Stimulated activated effector memory CD8-positive, alpha-beta T cell treated with anti-CD3 and anti-CD28 coated beads, Interleukin-12 subunit alpha, Interleukin-12 subunit beta, amount 100 ng/mL, for 72 hours (primary cell): ENCODE measurements around the gene MIOS.

Source experiments
- ATAC-seq: fragments of 150-1000 bp; cut with Tn5 transposase; 2 replicates; pipeline ENCODE4 v1.10.0; 2021
- DNase-seq, 2 donors: peaks; one replicate each; pipeline ENCODE4 v3.0.0; 2021 to 2022; ENCODE audit warnings: low spot score in 2 of 2
- H3K27ac Mint-ChIP-seq: one replicate; pipeline ENCODE4 v1.8.0; 2022; ENCODE audit warnings: mild to moderate bottlenecking, mixed read lengths
- H3K36me3 Mint-ChIP-seq: one replicate; pipeline ENCODE4 v1.8.0; 2022; ENCODE audit warnings: mild to moderate bottlenecking, mixed read lengths
- H3K4me1 Mint-ChIP-seq: one replicate; pipeline ENCODE4 v1.8.0; 2022; ENCODE audit warnings: mixed read lengths
- H3K4me3 Mint-ChIP-seq: one replicate; pipeline ENCODE4 v1.8.0; 2022; ENCODE audit warnings: mild to moderate bottlenecking, mixed read lengths
- H3K9me3 Mint-ChIP-seq: one replicate; pipeline ENCODE4 v1.8.0; 2022; ENCODE audit warnings: mixed read lengths

Gene MIOS

DNA sequence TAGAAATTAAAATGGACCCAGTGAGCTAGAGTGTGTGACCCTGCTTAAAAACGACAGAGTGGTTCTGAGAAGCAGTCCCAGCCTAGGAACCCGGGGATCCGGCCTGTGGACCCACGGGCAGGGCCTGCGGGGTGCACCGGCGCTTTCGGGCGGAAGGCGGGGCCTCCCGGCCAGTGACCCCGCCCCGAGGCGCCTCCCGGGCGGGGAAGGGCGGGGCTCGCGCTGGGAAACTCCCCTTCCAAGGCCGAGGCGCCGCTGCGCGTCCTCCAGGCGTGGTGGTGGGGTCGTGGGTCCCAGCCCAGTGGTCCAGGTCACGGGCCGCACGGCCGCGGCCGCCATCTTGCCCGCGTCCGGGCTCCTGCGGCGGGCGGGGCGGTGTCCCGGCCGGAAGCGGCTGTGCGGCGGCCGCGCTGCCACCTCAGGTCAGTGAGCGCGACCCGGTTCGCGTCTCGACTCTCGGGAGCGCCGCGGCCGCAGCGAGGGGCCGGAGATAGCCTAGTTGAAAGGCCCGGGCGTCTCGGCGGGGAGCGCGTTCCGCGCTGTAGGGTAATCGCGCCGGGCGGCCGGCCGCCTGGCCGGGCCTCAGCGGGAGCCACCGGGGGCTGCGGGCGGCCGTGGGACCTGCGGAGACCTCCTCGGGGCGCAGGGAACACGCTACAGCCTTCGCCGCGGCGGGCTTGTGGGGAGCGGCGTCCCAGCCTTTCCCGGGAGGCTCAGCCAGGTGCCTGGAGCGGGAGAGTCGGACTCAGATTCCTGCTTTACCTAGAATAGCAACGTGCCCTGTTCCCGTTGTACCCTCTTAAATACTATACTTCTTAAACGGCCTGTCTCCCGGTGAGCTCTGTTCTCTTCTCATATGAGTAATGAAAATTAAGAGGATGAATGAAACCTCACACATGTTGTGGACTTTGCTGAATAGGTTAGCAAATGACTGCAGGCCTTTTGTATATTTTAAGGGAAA, at the start of gene MIOS:
Gene MIOS, plus strand, starts transcription at position 234 of the 961 bp plus-strand sequence. CDS start 5,592 bp downstream, outside the sequence.
- H3K4me3 Mint-ChIP-seq = no peak within 1 kb of the TSS
- H3K9me3 Mint-ChIP-seq = no peaks in the 10 kb centered on the region
- H3K36me3 Mint-ChIP-seq = no peaks in the 10 kb centered on the region
- DNase-seq (peak; percentile 85 to 93), ATAC-seq (peak; percentile 89)
- peak within 1 kb of the TSS; percentile 76 for H3K27ac Mint-ChIP-seq
- peaks cover 28% of the 10 kb centered on the region for H3K4me1 Mint-ChIP-seq

DNA sequence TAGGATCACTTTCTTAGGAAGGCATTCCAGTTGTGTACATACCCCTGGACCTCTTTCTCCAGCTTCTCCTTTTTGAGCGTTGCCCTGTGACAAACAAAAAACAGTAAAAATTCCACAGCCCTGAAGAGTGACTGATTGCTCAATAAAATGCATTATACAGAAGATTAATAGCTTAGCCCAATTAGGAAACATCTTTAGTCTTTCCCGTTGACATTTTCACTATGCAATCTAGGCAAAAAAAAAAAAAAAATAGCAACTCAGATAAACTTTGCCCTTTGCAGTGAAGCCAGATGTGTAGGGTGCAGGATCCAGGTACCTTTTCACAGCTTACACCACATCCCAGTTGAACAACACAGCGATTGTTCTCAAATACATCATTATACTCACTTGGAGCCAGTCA, 48.9 kb upstream of the MIOS start:
- Mint-ChIP-seq H3K4me1 (no peaks in the 10 kb centered on the region), H3K4me3 (no peak overlapping the region), H3K36me3 (no peaks in the 10 kb centered on the region), H3K27ac (no peak overlapping the region), H3K9me3 (no peaks in the 10 kb centered on the region)
- no peak for DNase-seq
- no peak for ATAC-seq

DNA sequence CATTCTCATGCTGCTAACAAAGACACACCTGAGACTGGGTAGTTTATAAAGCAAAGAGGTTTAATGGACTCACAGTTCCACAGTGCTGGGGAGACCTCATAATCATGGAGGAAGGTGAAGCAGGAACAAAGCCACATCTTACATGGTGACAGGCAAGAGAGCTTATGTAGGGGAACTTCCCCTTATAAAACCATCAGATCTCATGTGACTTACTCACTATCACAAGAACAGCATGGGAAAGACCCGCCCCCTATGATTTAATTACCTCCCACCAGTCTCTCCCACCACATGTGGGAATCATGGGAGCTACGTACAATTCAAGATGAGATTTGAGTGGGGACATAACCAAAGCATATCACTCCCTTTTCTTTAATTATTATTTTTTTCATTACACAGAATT, 47.6 kb upstream of the MIOS start:
- Mint-ChIP-seq H3K27ac (no peak overlapping the region), H3K4me3 (no peak overlapping the region), H3K36me3 (no peaks in the 10 kb centered on the region), H3K9me3 (no peaks in the 10 kb centered on the region), H3K4me1 (no peaks in the 10 kb centered on the region)
- no peak for DNase-seq
- no peak for ATAC-seq

DNA sequence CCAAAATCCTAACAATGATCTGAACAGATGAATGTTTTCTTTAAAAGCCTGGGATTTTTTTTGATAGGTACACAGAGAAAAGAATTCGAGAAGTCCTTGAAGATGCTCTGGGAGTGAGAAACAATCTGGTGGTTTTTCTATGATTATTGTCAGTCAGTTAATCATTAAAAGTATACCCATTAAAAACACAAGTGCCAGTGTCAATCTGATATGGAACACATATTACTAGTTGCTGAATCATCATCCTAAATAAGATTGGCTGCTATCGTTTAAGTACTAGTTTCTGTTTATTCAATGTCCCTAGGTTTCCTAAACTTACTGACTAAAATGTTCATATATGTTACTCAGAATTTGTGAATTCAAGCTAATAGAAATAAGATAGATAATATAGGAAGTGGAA, 47.2 kb upstream of the MIOS start:
- Mint-ChIP-seq H3K27ac (no peak overlapping the region), H3K9me3 (no peaks in the 10 kb centered on the region)

DNA sequence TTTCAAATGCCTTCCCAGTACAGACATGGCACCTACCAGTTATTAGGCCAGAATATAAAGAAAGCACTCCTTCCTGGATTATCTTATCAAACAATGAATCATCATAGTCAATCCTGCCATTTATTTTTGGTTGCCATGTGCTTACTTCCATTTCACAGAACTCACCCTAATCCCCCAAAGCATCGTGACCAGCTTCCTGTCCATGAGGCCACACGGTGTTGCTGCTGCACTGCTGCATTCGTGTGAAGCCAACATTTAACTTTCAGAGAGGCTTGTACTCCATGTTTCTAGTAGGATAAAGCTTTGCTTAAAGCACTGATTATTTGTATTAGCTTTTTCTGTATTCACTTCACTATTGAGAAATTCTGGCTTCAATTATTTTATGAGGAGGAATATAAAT, 45.4 kb upstream of the MIOS start:
- Mint-ChIP-seq H3K27ac (no peak overlapping the region), H3K4me1 (no peaks in the 10 kb centered on the region), H3K9me3 (no peaks in the 10 kb centered on the region), H3K4me3 (no peak overlapping the region), H3K36me3 (no peaks in the 10 kb centered on the region)
- DNase-seq (no peak), ATAC-seq (no peak)

More for the DNA sequence above, 47.2 kb upstream of the MIOS start:
- ATAC-seq = no peak
- DNase-seq = no peak
- no peaks in the 10 kb centered on the region for H3K4me1 Mint-ChIP-seq
- no peaks in the 10 kb centered on the region for H3K36me3 Mint-ChIP-seq
- no peak overlapping the region for H3K4me3 Mint-ChIP-seq

DNA sequence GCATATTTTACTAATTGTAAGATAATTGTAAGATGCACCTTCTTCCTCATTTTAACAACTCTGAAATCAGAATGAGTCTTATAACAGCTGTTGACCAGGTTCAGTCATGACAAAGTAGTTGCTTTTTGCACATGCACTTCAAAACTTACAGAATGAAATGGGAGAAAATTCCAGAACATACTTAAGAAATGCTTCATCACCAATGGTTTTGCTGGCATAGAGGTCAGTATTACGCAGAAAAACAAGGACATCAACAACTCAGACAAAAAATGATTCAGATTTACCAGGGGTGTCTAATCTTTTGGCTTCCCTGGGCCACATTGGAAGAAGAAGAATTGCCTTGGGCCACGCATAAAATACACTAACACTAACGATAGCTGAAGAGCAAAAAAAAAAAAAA, 44.3 kb upstream of the MIOS start:
- no peak for DNase-seq
- no peak for ATAC-seq
- Mint-ChIP-seq H3K4me1 (no peaks in the 10 kb centered on the region), H3K9me3 (no peaks in the 10 kb centered on the region), H3K27ac (no peak overlapping the region), H3K36me3 (no peaks in the 10 kb centered on the region), H3K4me3 (no peak overlapping the region)

DNA sequence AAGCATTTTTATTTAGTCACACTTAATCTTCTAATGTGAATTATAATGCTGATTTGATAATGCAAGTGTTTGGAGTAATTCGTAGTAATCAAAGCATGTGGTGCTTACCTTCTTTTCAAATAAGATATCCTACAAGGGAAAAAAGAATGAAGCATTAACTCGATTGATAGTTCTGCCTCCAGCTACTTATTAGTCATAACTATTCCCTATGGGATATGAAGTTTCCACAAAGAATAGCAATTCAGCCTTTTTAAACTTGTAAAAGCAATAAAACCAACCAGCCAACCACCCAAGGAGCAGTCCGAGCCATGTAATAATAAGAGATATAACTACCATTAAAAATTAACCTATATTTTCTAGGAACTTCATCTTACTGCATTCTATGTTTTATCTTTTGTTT, 42.6 kb upstream of the MIOS start:
- Mint-ChIP-seq H3K4me1 (no peaks in the 10 kb centered on the region), H3K4me3 (no peak overlapping the region), H3K27ac (no peak overlapping the region), H3K9me3 (no peaks in the 10 kb centered on the region), H3K36me3 (no peaks in the 10 kb centered on the region)
- no peak for ATAC-seq
- DNase-seq = no peak

DNA sequence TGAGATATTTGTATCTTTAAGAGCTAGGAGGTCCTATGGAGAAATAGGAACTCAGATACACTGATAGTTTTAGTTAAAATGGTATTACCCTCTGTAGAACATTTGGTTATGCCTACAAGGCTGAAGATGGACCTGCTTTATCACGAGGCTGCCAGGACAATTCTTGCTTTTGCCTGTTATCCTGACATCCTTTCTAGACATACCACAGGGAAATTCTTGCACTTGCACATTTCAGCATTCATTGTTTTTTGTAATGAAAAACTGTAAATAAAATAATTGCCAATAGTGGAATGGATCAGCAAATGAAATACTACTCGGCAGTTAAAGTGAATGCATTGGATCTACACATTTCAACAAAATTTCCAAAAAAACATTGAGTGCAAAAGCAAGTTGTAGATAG, 40.7 kb upstream of the MIOS start:
- H3K4me3 Mint-ChIP-seq = no peak overlapping the region
- H3K27ac Mint-ChIP-seq = no peak overlapping the region
- no peaks in the 10 kb centered on the region for H3K36me3 Mint-ChIP-seq
- ATAC-seq = no peak
- no peaks in the 10 kb centered on the region for H3K9me3 Mint-ChIP-seq
- no peak for DNase-seq
- H3K4me1 Mint-ChIP-seq = no peaks in the 10 kb centered on the region

DNA sequence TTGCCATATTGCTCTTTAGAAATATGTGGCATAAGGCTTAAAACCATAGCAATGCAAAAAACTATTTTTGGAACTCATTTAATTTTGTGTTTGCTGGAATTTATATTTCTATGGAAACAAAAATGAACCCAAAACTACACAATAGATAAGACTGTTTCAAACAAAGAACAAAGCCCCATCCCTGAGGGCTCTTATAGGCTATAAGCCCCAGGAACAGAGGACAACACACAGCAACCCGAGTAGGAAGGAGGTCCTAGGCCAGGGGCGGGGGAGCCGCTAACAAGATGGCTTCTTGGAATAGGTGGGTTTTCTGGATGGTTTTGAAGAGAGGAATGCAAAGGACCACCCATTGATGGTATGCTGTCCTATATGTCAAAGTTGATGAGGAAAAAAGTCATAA, 39.6 kb upstream of the MIOS start:
- DNase-seq (no peak), ATAC-seq (no peak)
- Mint-ChIP-seq H3K4me3 (no peak overlapping the region), H3K27ac (no peak overlapping the region), H3K4me1 (no peaks in the 10 kb centered on the region), H3K9me3 (no peaks in the 10 kb centered on the region), H3K36me3 (no peaks in the 10 kb centered on the region)

DNA sequence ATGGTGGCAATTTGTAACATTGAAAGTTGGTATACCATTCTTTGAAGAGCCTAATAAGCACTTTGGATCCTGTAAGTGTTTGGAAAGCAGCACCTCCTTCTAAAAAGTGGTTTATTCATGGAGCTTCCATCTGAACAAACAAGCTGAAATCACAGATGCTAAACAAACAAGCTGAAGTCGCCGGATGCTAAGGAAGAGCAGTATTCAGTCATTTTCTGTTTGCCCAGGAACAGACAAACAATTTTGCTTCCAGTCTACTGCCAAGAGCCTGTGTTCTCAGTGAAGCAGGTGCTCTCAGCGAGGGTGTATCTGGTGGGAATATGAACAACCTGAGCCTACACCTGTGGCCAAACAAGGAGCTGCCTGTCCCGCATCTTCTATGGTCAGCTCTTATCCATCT, 37.4 kb upstream of the MIOS start:
- H3K27ac Mint-ChIP-seq = no peak overlapping the region
- no peaks in the 10 kb centered on the region for H3K4me1 Mint-ChIP-seq
- ATAC-seq = no peak
- H3K9me3 Mint-ChIP-seq = no peaks in the 10 kb centered on the region
- H3K4me3 Mint-ChIP-seq = no peak overlapping the region
- H3K36me3 Mint-ChIP-seq = no peaks in the 10 kb centered on the region
- no peak for DNase-seq

DNA sequence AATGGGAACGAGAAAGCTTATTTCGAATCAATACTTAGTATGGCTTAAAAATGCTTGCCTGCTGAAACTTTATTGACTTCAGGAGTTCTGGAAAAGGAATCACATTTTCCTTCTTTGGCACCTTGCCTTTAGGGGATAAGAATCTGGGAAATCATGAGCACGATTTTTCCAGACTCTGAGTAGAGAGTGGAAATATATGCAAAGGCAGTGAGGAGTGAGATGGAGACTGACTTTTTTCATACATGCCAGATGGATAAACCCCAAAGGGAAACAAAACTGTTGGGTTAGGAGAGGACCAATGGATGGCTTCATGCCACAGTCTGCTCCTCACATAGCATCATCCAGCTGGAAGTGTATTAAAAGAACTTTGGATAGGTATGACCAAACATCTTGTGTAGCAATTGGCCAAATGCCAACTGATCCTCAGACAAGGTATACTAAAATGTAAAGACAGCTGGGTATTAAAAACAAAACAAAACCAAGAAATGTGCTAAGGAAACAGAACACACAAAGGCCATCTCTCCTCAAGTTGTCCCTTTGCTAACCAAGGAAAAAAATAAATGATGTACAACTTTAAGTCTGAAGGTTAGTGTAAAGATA, 32.8 kb upstream of the MIOS start:
- ATAC-seq (no peak), DNase-seq (no peak)
- H3K4me1 Mint-ChIP-seq = no peaks in the 10 kb centered on the region
- H3K4me3 Mint-ChIP-seq = no peak overlapping the region
- no peaks in the 10 kb centered on the region for H3K9me3 Mint-ChIP-seq
- H3K36me3 Mint-ChIP-seq = no peaks in the 10 kb centered on the region
- H3K27ac Mint-ChIP-seq = no peak overlapping the region

DNA sequence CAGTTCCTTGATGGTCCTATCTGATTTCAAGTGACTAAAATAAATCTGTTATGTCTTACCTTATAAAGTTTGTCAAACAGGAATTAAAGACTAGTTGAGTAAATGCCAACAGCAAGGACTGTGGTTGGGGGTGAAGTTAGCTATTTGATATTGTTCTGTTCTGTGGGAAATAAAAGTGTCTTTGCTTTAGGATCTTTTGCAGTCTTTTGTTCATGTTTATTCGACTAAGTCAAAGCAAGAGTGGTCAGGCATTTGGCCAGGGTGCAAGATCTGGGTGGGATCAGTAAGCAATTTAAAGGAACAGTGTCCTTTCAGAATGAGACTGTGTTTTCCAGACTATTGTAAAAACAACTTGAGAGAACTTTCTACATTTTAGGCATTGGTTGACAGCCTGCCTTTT, 31.0 kb upstream of the MIOS start, which contains the start of gene COL28A1:
Gene COL28A1, minus strand, starts transcription at position 183 of the 400 bp plus-strand sequence. CDS start 2,998 bp downstream, outside the sequence.
- H3K4me3 Mint-ChIP-seq = no peak within 1 kb of the TSS
- no peaks in the 10 kb centered on the region for H3K36me3 Mint-ChIP-seq
- no peaks in the 10 kb centered on the region for H3K9me3 Mint-ChIP-seq
- no peak for DNase-seq
- no peak for ATAC-seq
- H3K27ac Mint-ChIP-seq = no peak within 1 kb of the TSS
- no peaks in the 10 kb centered on the region for H3K4me1 Mint-ChIP-seq

DNA sequence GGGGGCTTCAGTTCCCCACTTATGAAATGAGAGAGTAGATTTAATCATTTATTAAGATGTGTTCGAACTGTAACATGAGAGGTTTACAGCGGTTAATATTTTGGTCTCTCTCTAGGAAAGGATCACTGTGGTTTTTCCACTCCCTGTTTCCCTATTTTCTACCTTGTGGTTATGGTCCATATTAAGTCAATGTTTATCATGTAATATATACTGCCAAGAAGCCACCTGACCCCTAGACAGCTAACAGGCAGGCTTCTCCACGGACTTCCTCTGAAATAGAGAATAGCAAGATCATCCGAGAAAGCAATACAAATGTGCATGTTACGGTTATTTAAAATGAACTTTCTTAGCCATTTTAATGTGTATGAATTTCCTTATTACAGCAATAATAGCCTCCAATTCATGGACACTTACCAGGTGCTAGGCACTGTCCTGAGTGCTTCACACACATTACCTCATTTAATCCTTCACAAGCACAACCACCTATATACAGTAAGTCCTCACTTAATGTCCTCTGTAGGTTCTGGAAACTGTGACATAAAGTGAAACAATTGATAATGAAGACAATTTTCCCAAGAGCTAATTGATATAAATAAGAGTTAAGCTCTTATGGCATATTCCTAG, 30.2 kb upstream of the MIOS start:
- H3K4me1 Mint-ChIP-seq = no peaks in the 10 kb centered on the region
- no peak overlapping the region for H3K27ac Mint-ChIP-seq
- H3K9me3 Mint-ChIP-seq = no peaks in the 10 kb centered on the region
- no peaks in the 10 kb centered on the region for H3K36me3 Mint-ChIP-seq
- ATAC-seq = no peak
- DNase-seq = no peak
- H3K4me3 Mint-ChIP-seq = no peak overlapping the region

DNA sequence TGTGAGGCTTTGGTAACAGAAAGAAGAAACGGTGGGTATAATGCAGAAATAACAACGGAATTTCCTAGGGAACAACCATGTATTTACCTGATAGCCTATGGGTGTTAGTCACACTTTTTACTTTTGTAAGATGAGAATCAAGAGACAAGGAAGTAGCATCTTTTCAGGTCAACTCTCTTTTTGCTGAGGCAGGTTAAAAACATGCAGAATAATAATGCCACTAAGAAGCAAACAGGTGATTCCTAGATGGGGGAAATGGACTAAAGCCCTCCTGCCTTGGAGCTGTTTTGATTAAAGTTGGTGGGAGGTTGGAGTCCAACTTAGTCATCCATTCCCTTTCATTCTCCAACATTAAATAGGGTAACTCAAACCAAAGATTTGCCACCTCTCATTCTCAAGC, 29.0 kb upstream of the MIOS start:
- no peak overlapping the region for H3K4me3 Mint-ChIP-seq
- DNase-seq (no peak), ATAC-seq (no peak)
- no peaks in the 10 kb centered on the region for H3K36me3 Mint-ChIP-seq
- no peaks in the 10 kb centered on the region for H3K4me1 Mint-ChIP-seq
- no peaks in the 10 kb centered on the region for H3K9me3 Mint-ChIP-seq
- H3K27ac Mint-ChIP-seq = no peak overlapping the region

DNA sequence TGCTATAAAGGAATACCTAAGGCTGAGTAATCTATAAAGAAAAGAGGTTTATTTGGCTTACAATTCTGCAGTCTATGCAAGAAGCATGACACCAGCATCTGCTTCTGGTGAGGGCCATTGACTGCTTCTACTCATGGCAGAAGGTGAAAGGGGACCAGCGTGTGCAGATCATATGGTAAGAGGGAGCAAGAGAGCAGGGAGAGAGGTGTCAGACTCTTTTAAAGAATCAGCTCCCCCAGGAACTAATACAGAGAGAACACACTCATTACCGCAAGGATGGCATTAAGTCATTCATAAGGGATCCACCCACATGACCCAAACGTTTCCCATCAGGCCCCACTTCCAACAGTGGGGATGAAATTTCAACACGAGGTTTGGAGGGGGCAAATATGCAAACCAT, 27.5 kb upstream of the MIOS start:
- DNase-seq (no peak), ATAC-seq (no peak)
- H3K36me3 Mint-ChIP-seq = no peaks in the 10 kb centered on the region
- H3K9me3 Mint-ChIP-seq = no peaks in the 10 kb centered on the region
- H3K4me1 Mint-ChIP-seq = no peaks in the 10 kb centered on the region
- H3K27ac Mint-ChIP-seq = no peak overlapping the region
- H3K4me3 Mint-ChIP-seq = no peak overlapping the region

DNA sequence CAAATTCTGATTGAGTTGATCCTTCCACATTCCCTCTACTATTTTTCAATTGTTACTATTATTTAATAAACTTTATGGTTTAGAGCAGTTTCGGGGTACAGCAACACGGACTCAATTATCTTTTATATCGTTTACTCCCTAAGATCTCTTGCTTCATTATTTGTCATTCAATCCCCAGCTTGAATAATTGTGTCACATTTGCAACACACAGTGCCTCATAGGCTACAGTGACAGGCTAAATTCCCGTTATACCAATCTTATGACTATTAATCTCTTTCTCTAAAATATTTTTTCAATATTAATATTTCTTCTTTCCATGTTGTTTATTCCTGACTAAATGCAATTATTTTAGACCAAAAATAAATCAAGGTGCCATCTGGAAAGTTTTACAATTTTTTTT, 27.0 kb upstream of the MIOS start:
- H3K9me3 Mint-ChIP-seq = no peaks in the 10 kb centered on the region
- ATAC-seq (no peak), DNase-seq (no peak)
- no peak overlapping the region for H3K4me3 Mint-ChIP-seq
- no peak overlapping the region for H3K27ac Mint-ChIP-seq
- no peaks in the 10 kb centered on the region for H3K36me3 Mint-ChIP-seq
- H3K4me1 Mint-ChIP-seq = no peaks in the 10 kb centered on the region
